MV-4-11 (cell line): ENCODE results near the gene OR2T10.
"Not testable (repeated sequence)": the region's sequence is repeated elsewhere in the genome, so short reads cannot be mapped to it uniquely, and the experiment has no call there.

Experiments used
- DNase-seq: peaks from one replicate; lab custom pipeline; 2025; lab: John Stamatoyannopoulos, UW

OR2T10 gene

DNA sequence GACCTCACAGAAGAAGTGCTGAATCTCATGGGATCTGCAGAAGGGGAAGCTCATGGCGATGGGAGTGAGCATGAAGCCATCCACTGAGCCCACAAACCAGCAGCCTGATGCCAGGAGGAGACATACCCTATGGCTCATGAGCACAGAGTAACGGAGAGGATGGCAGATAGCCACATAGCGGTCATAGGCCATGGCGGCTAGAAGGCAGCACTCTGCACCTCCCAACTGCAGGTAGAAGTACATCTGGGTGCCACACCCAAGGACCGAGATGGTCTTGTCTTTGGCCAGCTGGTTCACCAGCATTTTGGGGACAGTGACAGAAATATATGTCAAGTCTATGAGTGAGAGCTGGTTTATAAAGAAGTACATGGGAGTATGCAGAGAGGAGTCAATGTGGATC lies 4.3 kb downstream of the OR2T10 start:
- DNase-seq: no peak

DNA sequence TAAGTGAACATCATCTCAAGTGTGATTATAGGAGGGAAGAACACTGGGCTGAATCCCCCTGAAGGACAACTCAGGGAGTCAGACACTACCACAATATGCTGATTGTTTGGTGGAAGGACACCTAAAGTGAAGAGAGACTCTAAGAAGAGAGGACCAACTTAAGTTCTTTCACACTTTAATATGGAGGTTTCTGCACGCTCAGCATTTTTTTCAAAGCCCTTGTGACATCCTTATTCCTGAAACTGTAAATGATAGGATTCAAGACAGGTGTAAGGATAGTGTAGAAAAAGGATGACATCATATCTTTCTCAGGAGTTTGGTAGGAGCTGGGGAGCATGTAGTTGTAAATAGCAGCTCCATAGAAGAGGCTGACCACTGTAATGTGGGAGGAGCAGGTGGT lies 4.8 kb downstream of the OR2T10 start:
- DNase-seq: no peak

DNA sequence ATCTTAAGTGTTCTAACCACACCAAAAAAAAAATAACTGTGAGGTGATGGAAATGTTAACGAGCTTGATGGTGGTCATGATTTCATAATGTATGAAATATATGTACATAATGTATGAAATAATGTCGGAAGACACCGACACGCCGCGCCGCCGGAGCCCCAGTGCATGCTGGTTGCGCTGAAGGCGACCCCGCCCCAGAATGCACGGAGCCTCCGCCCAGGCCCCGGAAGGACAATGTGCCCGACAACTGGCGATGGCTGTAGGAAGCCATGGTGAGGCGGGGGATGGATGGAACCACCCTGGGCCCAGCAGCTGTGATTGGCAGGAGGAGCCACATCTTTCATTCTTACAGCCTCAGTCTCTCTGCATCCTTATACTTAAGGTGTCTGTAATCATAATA lies 7.4 kb downstream of the OR2T10 start:
- DNase-seq: no peak

DNA sequence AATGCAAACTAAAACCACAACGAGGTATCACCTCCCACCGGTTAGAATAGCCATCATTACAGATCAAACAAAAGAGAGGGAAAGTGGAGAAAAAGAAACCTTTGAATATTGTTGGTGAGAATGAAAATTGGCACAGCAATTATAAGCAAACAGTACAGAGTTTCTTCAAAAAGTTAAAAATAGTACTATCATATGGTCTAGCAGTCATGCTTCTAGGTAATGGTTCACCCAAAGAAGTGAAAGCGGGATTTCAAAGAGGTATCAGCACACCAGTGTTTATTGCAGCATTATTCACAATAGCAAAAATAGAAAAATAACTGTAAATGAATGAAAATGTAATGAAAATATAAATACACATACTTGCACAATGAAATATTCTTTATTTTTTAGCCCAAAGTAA lies 8.2 kb downstream of the OR2T10 start:
- DNase-seq: no peak

DNA sequence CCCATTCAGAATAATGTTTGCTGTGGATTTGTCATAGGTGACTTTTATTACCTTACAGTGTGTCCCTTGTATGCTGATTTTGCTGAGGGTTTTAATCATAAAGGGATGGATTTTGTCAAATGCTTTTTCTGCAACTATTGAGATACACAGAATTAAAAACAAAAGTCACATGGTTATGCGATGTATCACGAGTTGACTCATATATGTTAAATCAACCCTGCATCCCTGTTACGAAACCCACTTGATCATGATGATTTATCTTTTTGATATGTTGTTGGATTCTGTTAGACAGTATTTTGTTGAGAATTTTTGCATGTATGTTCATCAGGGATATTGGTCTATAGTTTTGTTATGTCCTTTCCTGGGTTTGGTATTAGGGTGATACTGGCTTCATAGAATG lies 12.2 kb downstream of the OR2T10 start:
- DNase-seq: no peak

DNA sequence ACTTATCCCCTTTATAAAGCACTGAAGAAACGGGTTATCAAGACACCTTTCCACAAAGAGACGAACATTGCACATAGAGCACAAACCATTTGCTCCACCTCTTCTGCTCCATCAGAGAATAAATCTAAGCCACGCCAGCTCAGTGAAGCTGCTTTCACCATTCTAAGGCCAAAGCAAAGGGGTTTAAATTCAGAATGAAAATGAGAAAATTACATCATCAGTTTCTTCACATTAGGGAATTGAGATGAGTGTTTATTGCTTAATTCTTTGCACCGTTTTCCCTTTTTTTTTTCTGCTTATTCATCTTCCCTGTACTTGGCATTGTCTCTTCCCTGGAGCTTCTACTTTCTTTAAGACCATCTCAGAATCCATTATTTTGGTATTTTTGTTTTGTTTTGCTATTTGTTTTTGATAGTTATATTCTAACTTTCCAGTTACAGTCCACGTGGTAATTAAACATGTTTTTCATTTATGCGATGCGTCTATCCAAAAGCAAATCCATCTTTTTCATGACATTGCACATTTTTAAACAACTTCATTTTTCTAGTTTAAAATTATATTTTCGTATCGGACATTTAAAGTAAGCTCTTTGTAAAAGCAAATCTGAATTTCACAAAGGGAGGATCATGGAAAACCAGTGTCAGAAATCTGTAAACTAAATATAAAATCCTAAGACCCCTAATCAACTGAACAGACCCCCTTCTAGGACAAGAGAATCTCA lies 21.1 kb downstream of the OR2T10 start:
- peak; percentile 48 for DNase-seq

DNA sequence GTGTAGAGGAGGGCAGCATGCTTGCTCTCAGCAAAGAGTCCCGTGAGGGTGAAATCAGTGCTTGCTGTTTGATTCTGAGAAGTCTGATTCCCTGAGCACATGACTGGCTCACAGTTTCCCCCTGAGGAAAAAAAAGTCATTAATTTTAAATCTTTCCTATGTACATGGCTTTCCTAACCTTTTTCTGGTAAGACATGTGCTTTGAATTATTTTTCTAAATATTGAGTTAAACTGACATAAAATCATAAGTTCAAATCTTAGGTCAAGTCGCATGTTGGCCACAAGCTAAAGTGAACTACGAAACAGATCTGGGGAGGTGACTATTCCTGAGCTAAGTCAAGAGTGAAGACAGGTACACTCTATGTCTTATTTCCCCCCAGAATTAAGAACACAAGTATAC lies 22.8 kb downstream of the OR2T10 start, which contains the start of gene OR2T34:
OR2T34 (minus strand) TSS at position 101 of the 400 bp plus-strand sequence; CDS start at position 101, 0 bp downstream.
- not testable (repeated sequence) for DNase-seq

DNA sequence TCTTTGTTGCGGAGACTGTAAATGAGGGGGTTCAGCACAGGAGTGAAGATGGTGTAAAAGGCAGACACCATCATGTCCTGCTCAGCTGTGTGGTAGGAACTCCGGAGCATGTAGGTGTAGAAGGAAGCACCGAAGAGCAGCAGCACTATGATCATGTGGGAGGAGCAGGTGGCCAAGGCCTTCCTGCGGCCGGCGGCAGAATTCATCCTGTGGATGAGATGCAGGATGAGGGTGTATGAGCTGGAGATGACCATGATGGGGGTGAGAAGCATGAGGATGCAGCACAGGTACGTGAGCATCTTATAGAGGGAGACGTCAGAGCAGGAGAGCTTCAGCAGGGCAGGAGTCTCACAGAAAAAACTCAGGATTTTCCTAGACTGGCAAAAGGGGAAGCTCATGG lies 23.6 kb downstream of the OR2T10 start:
- not testable (repeated sequence) for DNase-seq

DNA sequence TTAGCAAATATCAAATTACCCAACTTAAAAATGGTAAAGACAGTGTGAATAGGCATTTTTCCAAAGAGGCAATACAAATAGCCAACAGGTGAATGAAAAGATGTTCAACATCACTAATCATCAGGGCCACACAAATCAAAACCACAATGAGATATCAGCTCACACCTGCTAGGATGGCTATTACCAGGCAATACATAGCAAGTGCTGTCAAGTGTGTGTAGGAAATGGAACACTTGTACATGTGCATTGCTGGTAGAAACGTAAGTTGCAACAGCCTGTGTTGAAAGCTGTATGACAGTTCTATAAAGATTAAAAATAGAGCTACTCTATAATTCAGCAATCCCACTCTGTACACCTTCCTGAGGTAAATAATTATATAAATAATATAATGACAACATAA lies 25.5 kb downstream of the OR2T10 start:
- not testable (repeated sequence) for DNase-seq

DNA sequence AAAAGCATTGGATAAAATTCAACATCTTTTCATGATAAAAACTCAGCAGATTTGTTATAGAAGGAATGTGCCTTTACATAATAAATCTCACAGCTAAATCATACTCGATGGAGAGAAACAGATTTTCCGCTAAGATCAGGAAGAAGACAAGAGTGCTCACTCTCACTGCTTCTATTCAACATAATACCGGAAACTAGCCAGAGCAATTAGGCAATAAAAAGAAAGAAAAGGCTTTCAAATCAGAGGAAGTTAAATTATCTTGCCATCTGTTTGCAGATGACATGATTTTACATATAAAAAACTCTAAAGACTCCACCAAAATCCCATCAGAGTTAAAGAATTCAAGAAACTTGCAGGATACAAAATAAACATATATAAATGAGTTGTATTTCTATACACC lies 26.7 kb downstream of the OR2T10 start:
- not testable (repeated sequence) for DNase-seq

DNA sequence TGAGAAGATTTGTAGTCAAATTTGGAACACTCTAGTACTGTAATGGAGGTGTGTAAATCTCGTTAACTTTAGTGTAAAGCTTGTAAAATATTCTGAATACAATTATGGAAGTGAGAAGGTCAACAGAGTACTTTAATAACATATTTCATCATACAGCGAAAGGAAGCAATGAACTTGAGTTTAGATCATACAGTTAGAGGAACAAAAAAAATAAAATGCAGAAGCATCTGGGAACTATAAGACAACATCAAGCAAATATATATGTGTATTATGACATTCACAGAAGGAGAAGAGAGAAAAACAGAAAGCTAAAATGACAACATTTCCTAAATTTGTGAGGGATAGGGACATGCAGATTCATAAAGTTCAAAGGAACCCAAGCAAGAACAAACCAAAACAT lies 28.5 kb downstream of the OR2T10 start:
- DNase-seq: peak; percentile 52

DNA sequence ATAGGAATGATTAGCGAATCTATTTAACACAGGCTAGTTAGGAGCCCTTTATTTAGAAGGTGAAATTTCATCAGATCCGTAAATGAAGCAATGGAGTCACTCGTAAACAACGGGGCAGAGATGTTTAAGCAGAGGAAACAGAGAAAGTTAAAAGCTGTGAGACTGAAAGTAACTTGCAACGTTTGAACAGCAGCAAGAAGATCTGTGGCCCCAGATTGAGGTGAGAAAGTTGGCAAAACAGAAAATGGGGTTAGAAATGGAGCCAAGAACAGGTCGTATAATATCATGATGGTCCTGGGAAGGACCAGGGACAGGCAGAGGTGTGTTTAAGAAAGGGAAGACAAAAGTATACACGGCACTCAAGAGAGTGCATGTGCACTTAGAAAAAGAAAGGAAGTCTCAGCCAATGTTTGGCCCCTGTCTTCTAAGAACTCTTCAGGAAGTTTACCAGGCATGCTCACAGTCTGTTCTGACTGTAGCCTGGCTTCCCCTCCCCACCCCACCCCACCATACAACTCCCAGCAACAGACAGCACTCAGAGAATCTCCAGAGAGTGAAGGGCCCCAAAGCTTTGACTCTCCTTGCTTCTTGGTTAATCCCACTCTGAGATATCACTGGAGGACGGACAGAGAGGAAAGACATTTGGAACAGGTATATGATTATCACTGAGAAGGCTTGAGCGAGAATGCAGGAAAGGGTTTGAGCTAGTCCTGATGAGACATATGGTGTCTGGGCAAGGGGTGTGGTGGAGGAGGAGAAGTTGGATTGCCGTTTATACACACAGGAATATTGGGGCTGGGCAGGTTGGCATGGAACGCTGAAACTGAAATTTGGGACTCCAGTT lies 31.7 kb downstream of the OR2T10 start:
- DNase-seq: not testable (repeated sequence)

DNA sequence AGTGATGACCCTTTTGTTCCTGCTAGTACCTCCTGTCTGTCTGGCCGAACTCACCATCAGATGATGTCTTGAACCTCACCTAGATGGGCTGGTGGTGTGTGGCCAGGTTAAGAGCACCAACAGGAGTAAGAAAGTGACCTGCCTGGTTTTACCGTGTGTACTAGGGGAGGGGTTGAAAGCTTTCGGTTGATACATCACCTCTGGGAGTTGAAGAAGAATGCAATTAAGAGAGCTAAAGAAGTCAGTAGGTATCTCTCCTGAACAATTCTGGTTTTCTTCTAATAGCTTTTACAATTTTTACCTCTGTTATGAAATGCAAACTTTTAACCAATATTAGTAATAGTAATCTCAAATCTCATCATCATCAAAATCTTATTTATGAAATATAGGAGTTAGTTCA lies 34.8 kb downstream of the OR2T10 start, which contains the start of gene OR2T29:
OR2T29 (minus strand) TSS at position 101 of the 400 bp plus-strand sequence. CDS start 3,281 bp downstream, outside the sequence.
- DNase-seq: not testable (repeated sequence)

DNA sequence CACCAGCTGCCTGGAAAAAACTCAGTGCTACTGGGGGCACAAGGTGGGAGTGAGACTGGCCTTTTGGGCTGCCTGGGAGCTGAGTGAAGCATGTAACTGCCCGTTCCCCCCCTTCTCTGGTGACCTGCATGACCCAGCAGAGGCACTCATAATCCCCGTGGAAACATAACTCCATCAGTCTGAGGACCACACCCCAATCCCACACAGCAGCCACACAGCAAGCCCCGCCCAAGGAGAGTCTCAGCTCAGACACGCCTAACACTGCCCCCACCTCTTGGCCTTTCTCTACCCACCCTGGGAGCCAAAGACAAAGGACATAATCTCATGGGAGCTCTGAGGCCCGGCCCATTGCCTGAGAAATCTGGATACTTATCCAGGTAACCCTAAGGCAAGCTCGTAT lies 46.5 kb downstream of the OR2T10 start:
- DNase-seq: not testable (repeated sequence)

DNA sequence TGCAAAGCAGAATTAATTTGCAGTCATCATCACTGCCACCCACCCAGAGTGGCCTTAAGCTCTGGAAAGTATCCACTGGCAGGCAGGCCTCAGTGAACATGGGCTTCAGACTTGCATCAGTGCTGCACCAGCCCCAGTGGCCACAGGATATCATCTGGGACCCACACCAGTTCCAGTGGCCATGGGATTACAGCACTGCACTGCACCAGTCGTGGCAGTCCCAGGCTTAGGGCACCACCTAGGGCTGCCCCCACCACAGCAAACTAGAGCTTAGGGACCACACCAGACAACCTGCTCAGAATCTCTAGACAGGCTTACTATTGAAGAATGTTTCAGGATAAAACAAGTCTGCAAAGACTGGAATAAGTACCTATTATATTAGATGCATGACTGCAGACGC lies 50.1 kb downstream of the OR2T10 start:
- not testable (repeated sequence) for DNase-seq
